Activated CD8-positive, alpha-beta memory T cell treated with anti-CD3 and anti-CD28 coated beads, Interleukin-2, amount 10 ng/mL, durations not matched to agents 7 days and 5 days (primary cell): ENCODE data around the gene LRRC36. TPM values are rescaled to one million over a fixed set of nuclear protein-coding genes. Genes with fewer than 3 reads are reported as not detected.
"Not testable (repeated sequence)": the region's sequence is repeated elsewhere in the genome, so short reads cannot be mapped to it uniquely, and the experiment has no call there.

Source experiments
- ATAC-seq: fragments of 150-1000 bp; cut with Tn5 transposase; one replicate; pipeline ENCODE4 v1.10.0; 2021; ENCODE audit warnings: moderate library complexity
- CTCF ChIA-PET: fragments of 350-600 bp; sonication (Branson Sonifier 250); formaldehyde crosslinking; loops from one replicate; lab custom pipeline; 2021; ENCODE audit warnings: antibody characterized with exemption; lab: Charles Lee
- DNase-seq: peaks from one replicate; pipeline ENCODE4 v3.0.0-alpha.2; 2020
- H3K27ac Mint-ChIP-seq: one replicate; pipeline ENCODE4 v1.8.0; 2021; ENCODE audit warnings: mild to moderate bottlenecking, mixed read lengths
- H3K27me3 Mint-ChIP-seq: one replicate; pipeline ENCODE4 v1.8.0; 2021; ENCODE audit warnings: mixed read lengths
- H3K36me3 Mint-ChIP-seq: one replicate; pipeline ENCODE4 v1.8.0; 2021; ENCODE audit warnings: mild to moderate bottlenecking, mixed read lengths
- H3K4me1 Mint-ChIP-seq: one replicate; pipeline ENCODE4 v1.8.0; 2021; ENCODE audit warnings: mixed read lengths
- H3K4me3 Mint-ChIP-seq: one replicate; pipeline ENCODE4 v1.8.0; 2021; ENCODE audit warnings: mild to moderate bottlenecking, moderate library complexity, mixed read lengths
- H3K9me3 Mint-ChIP-seq: one replicate; pipeline ENCODE4 v1.8.0; 2022; ENCODE audit warnings: low read depth, mixed read lengths
- total RNA-seq, 2 experiments: library from RNA; stranded (reverse); gene quantifications; one replicate each; pipeline ENCODE4 v1.2.3, GENCODE V29; 2021

The LRRC36 gene
- total RNA-seq, 2 experiments from 2014 or later: 0.45 to 1.0 TPM

DNA sequence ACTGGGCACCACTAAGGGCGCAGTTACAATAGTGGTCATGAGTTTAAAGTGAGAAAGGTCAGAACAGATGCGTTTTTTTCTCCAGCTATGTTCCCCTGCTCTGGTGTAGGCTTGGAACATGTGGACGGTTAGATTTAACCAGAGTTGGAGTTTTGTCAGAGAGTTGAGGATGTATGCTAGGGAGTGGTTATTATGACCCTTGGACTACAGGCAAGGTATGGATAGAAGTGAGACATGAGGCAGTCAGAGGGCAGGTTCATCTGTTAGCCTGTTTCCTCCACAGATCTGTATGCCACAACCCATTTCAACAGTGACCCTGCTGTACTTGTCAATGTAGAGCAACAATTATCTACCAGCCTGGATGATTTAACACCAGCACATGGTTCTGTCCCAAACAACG is 44.0 kb downstream of the LRRC36 start:
- no peak for DNase-seq
- H3K36me3 Mint-ChIP-seq: no peaks in the 10 kb centered on the region
- no peak for ATAC-seq
- CTCF ChIA-PET: no interaction called here
- H3K4me3 Mint-ChIP-seq: no peak overlapping the region
- H3K4me1 Mint-ChIP-seq: peaks cover 2% of the 10 kb centered on the region
- no peak overlapping the region for H3K27ac Mint-ChIP-seq
- H3K27me3 Mint-ChIP-seq: no peaks in the 10 kb centered on the region
- H3K9me3 Mint-ChIP-seq: no peaks in the 10 kb centered on the region

DNA sequence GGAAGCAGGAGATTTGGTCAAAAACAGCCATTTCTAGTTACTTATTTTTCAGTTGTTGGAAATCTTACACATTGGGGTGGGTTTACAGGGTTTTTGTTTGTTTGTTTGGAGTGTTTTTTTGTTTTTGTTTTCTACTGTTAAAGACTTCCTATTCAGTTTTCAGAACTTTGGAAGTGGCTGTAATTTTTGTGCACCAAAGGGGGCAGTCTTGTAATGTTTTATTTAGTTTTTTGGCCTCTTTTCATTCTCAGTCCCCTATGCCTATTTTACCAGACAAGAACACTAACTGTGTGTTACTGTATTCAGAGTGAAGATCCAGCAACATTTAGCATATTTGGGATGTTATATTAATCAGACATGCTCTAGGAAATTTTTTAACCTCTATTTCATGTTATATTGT is 46.0 kb downstream of the LRRC36 start:
- no peak overlapping the region for H3K27ac Mint-ChIP-seq
- no peaks in the 10 kb centered on the region for H3K9me3 Mint-ChIP-seq
- CTCF ChIA-PET: interaction anchor here (1.8 kb wide), 1 partner anchor 21 kb away, joined by 5 read pairs; the partner anchor contains the start of gene TPPP3
- no peak overlapping the region for H3K4me3 Mint-ChIP-seq
- H3K4me1 Mint-ChIP-seq: no peaks in the 10 kb centered on the region
- peaks cover 6% of the 10 kb centered on the region for H3K27me3 Mint-ChIP-seq
- no peaks in the 10 kb centered on the region for H3K36me3 Mint-ChIP-seq
- ATAC-seq (no peak), DNase-seq (no peak)

DNA sequence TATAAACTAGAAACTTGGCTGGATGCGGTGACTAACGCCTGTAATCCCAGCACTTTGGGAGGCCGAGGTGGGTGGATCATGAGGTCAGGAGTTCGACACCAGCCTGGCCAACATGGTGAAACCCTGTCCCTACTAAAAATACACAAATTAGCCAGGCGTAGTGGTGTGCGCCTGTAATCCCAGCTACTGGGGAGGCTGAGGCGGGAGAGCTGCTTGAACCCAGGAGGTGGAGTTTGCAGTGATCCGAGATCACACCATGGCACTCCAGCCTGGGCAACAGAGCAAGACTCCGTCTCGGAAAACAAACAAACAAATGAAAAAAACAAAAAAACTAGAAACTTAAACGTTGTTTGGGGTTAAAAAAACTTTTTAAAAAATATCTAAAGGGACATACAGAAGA is 49.4 kb downstream of the LRRC36 start:
- H3K27ac Mint-ChIP-seq, ATAC-seq, DNase-seq, H3K9me3 Mint-ChIP-seq, H3K4me1 Mint-ChIP-seq, CTCF ChIA-PET, H3K36me3 Mint-ChIP-seq, H3K4me3 Mint-ChIP-seq: not testable (repeated sequence)
- H3K27me3 Mint-ChIP-seq: peaks cover 13% of the 10 kb centered on the region

DNA sequence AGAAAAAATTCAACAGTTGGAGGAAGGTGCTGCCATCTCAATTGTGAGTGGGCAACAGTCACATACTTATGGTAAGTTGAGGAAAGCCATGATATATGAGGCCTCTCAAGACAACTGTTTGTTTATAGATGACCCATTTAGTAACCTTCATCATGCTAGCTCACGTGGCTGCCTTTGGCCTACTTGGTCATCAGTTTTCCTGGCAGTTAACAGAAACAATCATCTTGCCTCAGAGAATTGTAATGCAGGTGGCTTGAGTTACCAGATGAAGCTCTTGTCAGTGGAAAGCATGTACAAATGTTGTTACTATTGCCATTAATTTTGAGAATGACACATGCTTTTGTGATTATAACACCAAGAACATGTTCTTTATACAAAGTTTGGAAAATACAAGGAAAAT is 52.0 kb downstream of the LRRC36 start:
- DNase-seq (no peak), ATAC-seq (no peak)
- Mint-ChIP-seq H3K4me1 (no peaks in the 10 kb centered on the region), H3K9me3 (no peaks in the 10 kb centered on the region), H3K4me3 (no peak overlapping the region), H3K27ac (no peak overlapping the region), H3K27me3 (peaks cover 13% of the 10 kb centered on the region), H3K36me3 (no peaks in the 10 kb centered on the region)
- CTCF ChIA-PET: interaction anchor here (0.6 to 1.0 kb wide), 3 partner anchors 16 to 49 kb away, joined by 3 read pairs; no protein-coding TSS in a partner anchor

DNA sequence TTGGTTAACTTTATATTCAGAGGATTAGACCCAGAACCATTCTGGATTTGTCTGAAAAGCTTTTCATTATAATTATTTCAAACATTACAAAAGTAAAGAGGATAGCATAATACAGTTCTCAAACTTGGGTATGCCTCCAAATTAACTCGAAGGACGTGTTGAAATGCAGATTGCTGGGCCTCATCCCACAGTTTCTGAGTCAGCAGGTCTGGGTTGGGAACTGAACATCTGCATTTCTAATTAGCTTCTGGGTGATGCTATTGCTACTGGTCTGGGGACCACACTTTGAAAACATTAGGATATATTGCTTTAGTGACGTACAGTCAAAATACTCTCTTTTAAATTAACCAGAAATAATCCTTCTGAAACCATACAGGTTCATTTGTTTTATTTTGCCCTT is 56.7 kb downstream of the LRRC36 start:
- no peak for ATAC-seq
- peaks cover 19% of the 10 kb centered on the region for H3K27me3 Mint-ChIP-seq
- CTCF ChIA-PET: interaction anchor here (0.6 to 1.8 kb wide), 4 partner anchors 17 to 79 kb away, joined by 3 to 5 read pairs (median 4); no protein-coding TSS in a partner anchor

DNA sequence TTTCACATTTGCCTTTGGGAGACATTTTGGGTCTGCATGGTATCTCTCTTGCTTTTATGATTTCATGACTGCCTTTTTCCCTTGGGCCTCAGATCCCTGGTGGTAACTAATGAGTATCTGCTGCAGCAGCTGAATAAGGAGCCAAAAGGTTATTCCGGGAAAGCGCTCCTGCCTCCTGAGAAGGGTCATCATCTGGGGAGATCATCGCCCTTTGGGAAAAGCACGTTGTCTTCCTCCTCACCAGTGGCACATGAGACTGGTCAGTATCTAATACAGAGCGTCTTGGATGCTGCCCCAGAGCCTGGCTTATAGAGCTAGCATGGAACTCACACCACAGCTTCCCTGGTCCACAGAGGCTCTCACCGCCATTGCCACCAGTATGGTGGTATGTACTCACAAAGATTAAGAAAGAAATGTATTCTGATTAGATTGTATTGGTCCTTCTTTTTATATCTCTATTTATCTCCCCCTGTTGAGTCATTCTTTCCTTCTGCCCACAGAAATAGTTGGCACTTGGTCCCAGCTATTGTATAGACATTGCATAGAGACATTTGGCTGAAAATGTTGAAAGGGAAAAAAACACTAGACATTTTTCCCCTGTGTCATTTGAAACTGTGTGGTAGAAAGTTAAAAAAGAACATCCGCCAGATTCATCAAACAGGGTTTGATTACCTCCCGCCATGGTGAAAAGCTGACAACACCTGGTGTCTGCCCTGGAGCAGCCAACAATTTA is 58.3 kb downstream of the LRRC36 start:
- H3K9me3 Mint-ChIP-seq: no peaks in the 10 kb centered on the region
- no peak for ATAC-seq
- no peak overlapping the region for H3K27ac Mint-ChIP-seq
- H3K27me3 Mint-ChIP-seq: peaks cover 21% of the 10 kb centered on the region
- no peak overlapping the region for H3K4me3 Mint-ChIP-seq
- peak; percentile 29 for DNase-seq
- CTCF ChIA-PET: interaction anchor here (0.6 to 1.8 kb wide), 4 partner anchors 15 to 266 kb away, joined by 3 to 6 read pairs (median 4); no protein-coding TSS in a partner anchor
- H3K4me1 Mint-ChIP-seq: no peaks in the 10 kb centered on the region
- H3K36me3 Mint-ChIP-seq: no peaks in the 10 kb centered on the region

More for the DNA sequence above, 56.7 kb downstream of the LRRC36 start:
- no peak overlapping the region for H3K4me3 Mint-ChIP-seq
- no peak overlapping the region for H3K27ac Mint-ChIP-seq
- no peaks in the 10 kb centered on the region for H3K9me3 Mint-ChIP-seq
- no peaks in the 10 kb centered on the region for H3K36me3 Mint-ChIP-seq
- no peak for DNase-seq
- no peaks in the 10 kb centered on the region for H3K4me1 Mint-ChIP-seq

DNA sequence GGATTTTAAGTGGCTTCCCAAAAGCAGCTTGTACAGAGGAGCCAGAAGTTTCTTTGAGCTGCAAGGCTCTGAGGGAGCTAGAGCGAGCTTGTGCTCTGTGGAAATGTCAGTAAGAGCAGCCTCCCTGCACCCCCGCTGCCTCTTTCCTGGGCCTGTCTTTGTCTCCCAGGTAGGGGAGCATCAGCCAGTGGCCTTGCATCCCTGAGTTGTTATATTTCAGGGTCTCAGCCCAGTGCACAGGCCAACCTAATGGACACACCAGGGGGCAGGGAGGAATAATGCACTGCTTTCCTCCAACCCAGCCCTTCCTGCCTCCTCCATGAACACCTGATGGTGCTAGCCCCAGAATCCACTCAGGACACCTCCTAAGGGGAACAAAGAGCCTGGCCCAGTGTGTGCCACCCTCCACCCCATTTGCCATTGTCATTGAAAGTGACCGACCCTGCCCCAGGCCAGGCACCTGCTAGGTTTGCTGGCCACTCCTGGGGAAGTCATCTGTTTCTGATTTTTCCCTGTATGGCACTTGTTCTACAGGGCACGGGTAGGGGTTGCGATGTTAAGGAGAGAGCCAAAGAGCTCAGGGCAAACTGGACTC is 60.3 kb downstream of the LRRC36 start:
- Mint-ChIP-seq H3K27me3 (peaks cover 21% of the 10 kb centered on the region), H3K27ac (no peak overlapping the region), H3K9me3 (no peaks in the 10 kb centered on the region), H3K4me3 (no peak overlapping the region), H3K36me3 (no peaks in the 10 kb centered on the region), H3K4me1 (no peaks in the 10 kb centered on the region)
- DNase-seq (peak; percentile 21), ATAC-seq (no peak)
- CTCF ChIA-PET: interaction anchor here (1.0 to 1.8 kb wide), 2 partner anchors 13 to 41 kb away, joined by 3 to 6 read pairs; no protein-coding TSS in a partner anchor

DNA sequence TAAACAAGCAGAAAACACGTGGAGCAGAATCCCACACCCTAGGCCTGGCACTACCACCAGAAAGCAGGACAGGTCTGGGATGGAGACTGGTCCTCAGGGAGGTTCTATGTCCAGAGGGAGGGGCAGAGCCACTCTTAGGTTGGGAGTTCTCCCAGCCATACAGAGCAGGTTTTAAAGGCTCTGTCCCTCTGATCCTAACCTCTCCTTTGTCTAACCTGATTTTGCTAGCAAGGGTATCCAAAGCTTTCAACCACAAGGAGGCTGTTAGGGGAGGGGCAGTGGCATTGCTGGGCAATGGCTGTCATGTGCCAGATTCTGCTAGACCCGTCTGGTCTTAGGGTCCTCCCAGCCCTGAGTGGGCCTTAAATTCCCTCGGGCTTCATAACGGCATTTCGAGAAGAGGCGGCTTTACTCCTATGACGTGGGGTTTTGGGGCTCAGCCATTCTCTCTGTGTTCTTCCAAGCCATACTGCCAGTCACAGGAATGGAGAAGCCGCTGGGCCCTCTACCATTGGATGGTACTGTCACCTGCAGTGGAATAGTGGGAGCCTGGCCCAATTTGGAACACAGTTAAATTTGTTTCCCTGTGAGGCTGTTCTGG is 61.0 kb downstream of the LRRC36 start:
- CTCF ChIA-PET: no interaction called here
- Mint-ChIP-seq H3K27me3 (peaks cover 27% of the 10 kb centered on the region), H3K27ac (no peak overlapping the region), H3K4me1 (no peaks in the 10 kb centered on the region), H3K4me3 (no peak overlapping the region), H3K9me3 (no peaks in the 10 kb centered on the region), H3K36me3 (no peaks in the 10 kb centered on the region)
- ATAC-seq (no peak), DNase-seq (peak; percentile 25)

DNA sequence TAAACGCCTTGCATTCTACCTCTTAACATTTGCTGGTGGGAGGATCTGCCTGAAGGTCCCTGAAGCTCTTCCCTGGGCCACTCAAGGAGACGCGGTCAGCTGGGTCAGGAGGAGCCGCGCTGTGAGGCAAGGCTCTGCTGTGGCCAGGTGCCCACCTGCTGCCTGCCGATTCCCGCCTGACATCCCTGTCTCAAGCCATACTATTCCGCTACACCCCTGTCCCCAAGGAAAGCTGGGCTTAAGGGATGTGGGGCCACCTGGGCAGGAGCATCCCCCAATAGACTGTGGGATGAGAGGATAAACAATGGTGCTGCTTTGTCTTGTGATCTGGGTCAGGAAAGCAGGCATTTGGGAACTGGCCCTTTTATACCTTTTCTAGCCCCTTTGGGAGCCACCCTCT is 61.6 kb downstream of the LRRC36 start:
- DNase-seq (peak; percentile 23), ATAC-seq (no peak)
- no peaks in the 10 kb centered on the region for H3K4me1 Mint-ChIP-seq
- H3K4me3 Mint-ChIP-seq: no peak overlapping the region
- CTCF ChIA-PET: interaction anchor here (1.4 kb wide), 1 partner anchor 11 kb away, joined by 5 read pairs; no protein-coding TSS in a partner anchor
- no peaks in the 10 kb centered on the region for H3K36me3 Mint-ChIP-seq
- no peaks in the 10 kb centered on the region for H3K9me3 Mint-ChIP-seq
- H3K27me3 Mint-ChIP-seq: peaks cover 32% of the 10 kb centered on the region
- H3K27ac Mint-ChIP-seq: no peak overlapping the region

DNA sequence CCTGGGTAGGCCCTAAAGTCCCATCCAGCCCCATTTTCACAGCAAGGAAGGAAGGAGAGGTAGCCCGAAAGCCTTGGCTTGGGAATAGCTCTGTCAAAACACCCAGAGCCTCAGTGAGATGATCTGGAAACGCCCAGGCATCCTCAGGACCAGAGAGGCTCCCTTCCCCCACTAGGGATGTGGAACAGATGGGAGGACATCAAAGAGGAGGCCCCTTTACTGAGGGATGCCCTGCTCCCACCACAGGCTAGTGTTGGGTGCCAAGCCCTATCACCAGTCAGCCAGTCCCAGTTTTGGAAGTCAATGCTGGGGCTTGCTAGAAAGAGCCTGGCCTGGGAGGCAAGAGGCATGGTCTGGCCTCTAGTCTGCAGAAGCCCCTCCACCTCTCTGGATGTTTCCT is 62.0 kb downstream of the LRRC36 start:
- Mint-ChIP-seq H3K4me1 (peaks cover 1% of the 10 kb centered on the region), H3K4me3 (no peak overlapping the region), H3K27ac (no peak overlapping the region), H3K9me3 (no peaks in the 10 kb centered on the region), H3K36me3 (no peaks in the 10 kb centered on the region), H3K27me3 (peaks cover 34% of the 10 kb centered on the region)
- no peak for ATAC-seq
- CTCF ChIA-PET: interaction anchor here (1.0 to 1.4 kb wide), 2 partner anchors 11 to 40 kb away, joined by 3 to 5 read pairs; no protein-coding TSS in a partner anchor
- peak; percentile 31 for DNase-seq

DNA sequence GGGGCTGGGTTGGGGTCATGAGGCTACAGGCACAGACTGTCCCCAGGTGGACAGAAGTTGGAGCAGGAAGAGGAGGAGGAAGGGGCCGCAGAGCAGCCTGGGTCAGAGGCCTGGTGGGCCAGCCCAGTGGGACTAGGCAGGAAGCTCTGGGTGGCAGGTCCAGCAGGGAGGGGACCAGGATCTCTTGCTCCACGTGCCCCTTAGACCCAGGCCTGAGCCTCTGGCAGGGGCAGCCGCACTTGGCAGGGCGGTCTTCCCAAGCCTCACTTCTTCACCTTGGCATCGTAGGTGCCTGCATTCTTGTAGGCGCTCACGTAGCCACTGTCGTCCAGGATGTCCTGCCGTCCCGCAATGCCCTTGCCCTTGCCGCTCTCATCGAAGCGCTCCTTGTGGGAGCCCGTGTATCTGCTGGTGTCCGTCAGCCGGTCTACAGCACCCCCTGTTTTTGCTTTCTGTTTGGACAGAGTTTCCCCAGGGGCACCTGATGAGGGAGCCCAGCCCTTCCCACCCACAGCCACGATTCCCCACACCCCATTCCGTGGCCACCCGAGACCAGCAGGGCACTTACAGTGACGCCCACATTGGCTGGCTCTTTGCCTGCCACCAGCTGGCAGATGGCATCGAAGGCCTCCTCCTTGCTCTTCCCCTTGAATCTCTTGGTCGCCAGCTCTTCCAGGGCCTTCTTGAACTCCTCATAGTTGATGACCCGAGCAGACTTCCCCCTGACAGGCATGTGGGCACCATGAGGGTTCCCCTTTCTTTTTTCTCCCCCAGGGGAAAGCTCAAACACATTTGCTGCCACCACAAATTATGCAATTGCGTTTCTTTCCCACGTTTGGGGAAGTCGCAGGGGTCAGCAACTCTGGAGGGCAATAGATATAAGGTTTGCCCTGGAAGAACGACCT is 63.5 kb downstream of the LRRC36 start:
- H3K36me3 Mint-ChIP-seq: no peaks in the 10 kb centered on the region
- CTCF ChIA-PET: no interaction called here
- H3K27ac Mint-ChIP-seq: no peak overlapping the region
- no peak overlapping the region for H3K4me3 Mint-ChIP-seq
- H3K27me3 Mint-ChIP-seq: peaks cover 40% of the 10 kb centered on the region
- H3K9me3 Mint-ChIP-seq: no peaks in the 10 kb centered on the region
- ATAC-seq (no peak), DNase-seq (no peak)
- peaks cover 7% of the 10 kb centered on the region for H3K4me1 Mint-ChIP-seq

DNA sequence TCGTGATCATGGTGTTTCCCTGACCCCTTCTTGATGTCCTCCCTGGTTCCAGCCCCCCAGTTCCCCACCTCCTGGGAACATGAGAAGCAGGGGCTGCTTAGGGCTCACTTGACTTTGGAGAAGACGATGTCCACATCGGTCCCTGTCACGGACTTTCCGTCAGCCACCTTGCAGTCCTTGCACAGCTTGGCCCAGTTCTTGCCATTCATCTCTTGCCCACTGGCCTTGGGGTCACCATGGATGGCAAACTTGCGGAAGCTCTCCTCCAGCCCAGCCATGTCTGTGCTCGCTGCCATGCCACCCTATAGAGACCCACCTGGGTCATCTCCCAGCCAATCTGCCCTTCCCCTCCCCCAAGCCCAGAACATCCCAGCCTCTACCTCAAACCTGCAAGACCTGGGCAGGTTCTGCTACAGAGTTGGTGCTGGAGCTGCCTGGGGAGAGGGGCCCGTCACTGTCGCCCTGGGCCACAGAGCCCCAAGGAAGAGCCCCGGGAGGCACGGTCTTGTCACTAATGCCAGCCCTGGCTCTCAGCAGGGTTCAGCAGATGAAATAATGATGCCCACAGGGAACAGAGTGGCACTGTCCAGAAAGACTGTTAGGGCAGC is 64.3 kb downstream of the LRRC36 start:
- H3K9me3 Mint-ChIP-seq: no peaks in the 10 kb centered on the region
- H3K27ac Mint-ChIP-seq: no peak overlapping the region
- DNase-seq (no peak), ATAC-seq (no peak)
- H3K27me3 Mint-ChIP-seq: peaks cover 41% of the 10 kb centered on the region
- CTCF ChIA-PET: interaction anchor here (0.6 to 1.0 kb wide), 2 partner anchors 38 to 147 kb away, joined by 3 to 4 read pairs; no protein-coding TSS in a partner anchor
- H3K4me1 Mint-ChIP-seq: peaks cover 7% of the 10 kb centered on the region
- no peaks in the 10 kb centered on the region for H3K36me3 Mint-ChIP-seq
- no peak overlapping the region for H3K4me3 Mint-ChIP-seq
